GM18907 (cell line): ENCODE measurements around the gene FAAH2.
"Not testable (repeated sequence)": the region's sequence is repeated elsewhere in the genome, so short reads cannot be mapped to it uniquely, and the experiment has no call there.

ENCODE experiments used
- ATAC-seq: cut with Tn5 transposase; IDR thresholded peaks from one replicate; pipeline ENCODE4 v1.9.1; 2021; ENCODE audit warnings: mild to moderate bottlenecking, moderate library complexity; ENCODE audit not compliant: unreplicated experiment

The FAAH2 gene

DNA sequence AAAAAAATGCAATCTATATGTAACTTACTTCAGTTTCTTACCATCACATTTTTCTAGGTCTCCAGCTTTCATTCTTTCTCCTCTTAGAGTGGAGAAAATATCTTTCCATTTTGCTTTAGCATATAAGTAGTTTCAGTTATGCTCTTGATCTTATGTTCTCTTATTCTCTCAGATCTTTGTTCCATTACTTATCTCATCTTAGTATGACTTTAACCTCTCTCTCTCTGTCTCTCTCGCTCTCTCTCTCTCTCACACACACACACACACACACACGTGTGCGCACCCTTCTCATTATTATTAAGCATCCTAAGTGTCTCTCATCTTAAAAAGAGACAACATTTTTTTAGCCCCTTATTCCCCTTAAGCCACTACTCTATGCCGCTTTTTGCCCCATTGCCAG is 92.8 kb downstream of the FAAH2 start:
- no peak for ATAC-seq

- peak; percentile 62 for ATAC-seq
Observed at GRCh38 chrX:57380026-57380796, 93.7 kb downstream of the FAAH2 start.

DNA sequence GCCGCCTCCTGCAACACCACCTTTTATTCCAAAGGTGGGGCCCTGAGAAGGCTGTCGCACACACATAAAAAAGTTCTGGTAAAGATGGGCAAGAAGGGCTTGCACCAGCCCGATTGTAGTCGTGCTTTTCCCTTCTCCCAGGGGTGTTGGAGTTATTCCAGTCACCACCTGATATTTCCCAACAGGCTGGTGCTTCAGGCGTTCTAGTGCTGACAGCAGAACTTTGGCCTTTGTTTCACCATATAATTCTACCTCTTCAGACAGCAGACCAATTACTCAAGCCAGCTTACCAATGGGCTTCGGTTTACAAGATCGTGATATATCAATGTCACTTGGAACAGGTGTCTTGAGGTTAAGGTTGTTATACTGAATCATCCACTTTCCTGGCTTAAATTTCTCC is 107.7 kb downstream of the FAAH2 start:
- not testable (repeated sequence) for ATAC-seq

- not testable (repeated sequence) for ATAC-seq
Observed at GRCh38 chrX:57403191-57403590, 116.7 kb downstream of the FAAH2 start.

- no peak for ATAC-seq
Observed at GRCh38 chrX:57406149-57406548, 119.6 kb downstream of the FAAH2 start.

- ATAC-seq, result no peak
Observed at GRCh38 chrX:57417827-57418226, 131.3 kb downstream of the FAAH2 start.

DNA sequence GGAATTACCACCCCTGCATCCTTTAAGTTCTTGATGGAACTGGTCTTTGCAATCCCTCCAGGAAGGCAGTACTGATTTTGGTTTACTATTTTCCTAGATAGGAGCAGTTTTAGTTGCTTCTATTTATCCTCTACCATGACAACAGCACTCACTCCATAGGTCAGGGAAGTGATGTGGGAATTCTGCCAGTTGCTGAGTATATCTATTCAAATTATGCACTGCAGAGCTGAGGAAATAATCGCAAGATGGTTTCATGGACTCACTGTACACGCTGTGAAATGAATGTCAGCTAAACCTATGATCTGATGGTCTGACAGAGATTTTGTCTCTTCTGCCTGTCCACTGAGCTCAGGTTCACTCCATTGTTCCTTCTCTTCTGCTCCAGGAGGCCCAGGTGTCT is 135.8 kb downstream of the FAAH2 start:
- ATAC-seq, result no peak

GRCh38 chrX:57422790-57423189 is 136.3 kb downstream of the FAAH2 start:
- no peak for ATAC-seq

DNA sequence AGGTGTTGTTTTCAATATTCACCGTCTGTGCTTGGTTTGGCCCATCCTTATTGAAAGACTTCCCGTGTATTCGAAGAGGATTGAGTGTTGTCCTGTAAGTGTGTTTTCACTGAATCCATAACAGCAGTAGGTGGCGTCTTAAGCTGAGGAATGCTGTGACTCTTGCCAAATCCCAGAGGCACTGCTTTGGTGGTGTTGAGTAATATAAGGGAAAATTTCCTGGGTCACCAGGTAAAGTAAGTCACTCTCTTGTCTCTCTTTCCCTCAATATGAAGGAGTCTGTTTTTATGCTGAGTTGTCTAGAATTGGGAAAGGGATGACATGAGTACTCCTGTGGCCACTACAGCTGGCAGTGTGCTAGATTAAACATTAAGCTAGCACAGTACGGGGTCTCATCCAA is 158.6 kb downstream of the FAAH2 start:
- ATAC-seq, result no peak

GRCh38 chrX:57445832-57446231 is 159.3 kb downstream of the FAAH2 start:
- no peak for ATAC-seq

- ATAC-seq, result no peak
Observed at GRCh38 chrX:57447856-57448255, 161.3 kb downstream of the FAAH2 start.

- no peak for ATAC-seq
Observed at GRCh38 chrX:57451426-57452020, 165.0 kb downstream of the FAAH2 start.

DNA sequence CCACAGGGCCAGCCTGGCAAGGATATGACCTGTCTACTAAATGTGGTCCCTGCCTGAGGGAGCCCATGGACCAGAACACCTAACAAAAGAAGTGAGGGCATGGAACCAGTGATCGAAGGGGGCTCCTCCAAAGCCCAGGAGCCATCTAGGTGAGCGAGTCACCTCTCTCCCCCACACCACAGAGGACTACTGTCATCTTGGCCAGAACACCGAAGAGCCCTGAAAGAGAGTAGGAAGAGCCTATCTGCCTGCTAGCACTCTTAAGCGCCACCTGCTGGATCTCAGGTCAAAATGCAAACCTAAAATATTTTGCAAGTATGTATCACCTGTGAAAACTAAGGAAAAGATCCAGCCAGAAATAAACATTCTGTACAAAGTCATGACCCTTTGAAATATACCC is 167.4 kb downstream of the FAAH2 start:
- peak; percentile 82 for ATAC-seq

GRCh38 chrX:57481514-57481913 is 195.0 kb downstream of the FAAH2 start:
- ATAC-seq, result no peak

GRCh38 chrX:57516491-57516890 is 230.0 kb downstream of the FAAH2 start:
- ATAC-seq, result no peak

GRCh38 chrX:57519578-57520118 is 233.1 kb downstream of the FAAH2 start:
- no peak for ATAC-seq

DNA sequence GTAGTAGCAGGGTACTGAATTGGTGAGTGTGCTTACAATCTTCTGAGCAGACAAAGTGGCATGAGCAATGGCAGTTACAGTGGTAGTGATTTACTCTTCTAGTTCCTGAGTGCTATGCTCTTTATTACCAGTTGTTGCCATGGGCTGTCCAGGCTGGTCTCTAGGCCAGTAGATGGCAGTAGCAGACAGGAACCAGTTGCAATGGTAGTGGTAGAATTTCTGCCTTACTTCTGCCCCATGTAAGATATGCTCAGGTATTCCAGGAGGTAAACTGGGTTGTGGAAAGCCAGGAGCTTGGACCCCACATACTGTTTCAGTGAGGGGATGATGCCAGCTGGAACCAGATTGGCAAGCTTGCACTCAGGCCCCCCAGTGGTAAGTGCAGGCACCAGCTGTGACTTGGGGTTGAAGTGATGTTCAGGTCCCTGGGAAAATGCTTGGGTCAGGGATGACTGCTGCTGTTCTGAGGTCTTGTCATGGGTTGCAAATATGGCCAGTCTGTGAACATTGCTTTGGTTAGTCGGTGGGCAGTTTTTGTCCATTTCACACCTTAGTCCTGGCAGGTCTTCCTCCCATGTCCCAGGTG is 242.3 kb downstream of the FAAH2 start:
- peak; percentile 73 for ATAC-seq
